Naive thymus-derived CD4-positive, alpha-beta T cell (primary cell): ENCODE results near the gene UBAC1. TPM values are rescaled to one million over a fixed set of nuclear protein-coding genes. Genes with fewer than 3 reads are reported as not detected.

Experiments used
- ATAC-seq: fragments of 150-1000 bp; cut with Tn5 transposase; 2 replicates; pipeline ENCODE4 v1.10.0; 2021; ENCODE audit warnings: mild to moderate bottlenecking, moderate library complexity
- CTCF ChIA-PET: fragments of 350-600 bp; sonication (Branson Sonifier 250); formaldehyde crosslinking; loops from one replicate; lab custom pipeline; 2021; ENCODE audit warnings: antibody characterized with exemption; lab: Charles Lee
- POLR2A ChIA-PET: fragments of 350-600 bp; sonication (Branson Sonifier 250); formaldehyde crosslinking; loops from one replicate; lab custom pipeline; 2021; ENCODE audit warnings: antibody characterized with exemption, inconsistent platforms; lab: Charles Lee
- DNase-seq, 9 donors: peaks; one replicate each; pipeline versions ENCODE4 v3.0.0 to v3.0.0-alpha.2; 2020 to 2022; ENCODE audit warnings: mixed read lengths in 1 of 9
- H3K27ac ChIP-seq: one replicate; pipeline ENCODE4 v1.7.0; 2013; ENCODE audit warnings: mild to moderate bottlenecking, low read depth, low read length, moderate library complexity
- H3K27me3 ChIP-seq, 2 donors: one replicate each; pipeline ENCODE4 v1.7.0; 2013; ENCODE audit warnings: low read length in 2 of 2, mild to moderate bottlenecking in 2 of 2, moderate library complexity in 2 of 2; ENCODE audit not compliant: control insufficient read depth in 2 of 2, insufficient read depth in 2 of 2
- H3K36me3 ChIP-seq, 3 experiments: 1 replicate in 2 of 3; 2 replicates in 1 of 3; pipeline ENCODE4 v1.7.0; 2013; ENCODE audit warnings: low read length in 3 of 3, mild to moderate bottlenecking in 3 of 3, moderate library complexity in 1 of 3; ENCODE audit not compliant: insufficient read depth in 3 of 3, control insufficient read depth in 2 of 3
- H3K4me1 ChIP-seq, 2 donors: one replicate each; pipeline ENCODE4 v1.7.0; 2013; ENCODE audit warnings: low read length in 2 of 2, mild to moderate bottlenecking in 2 of 2, moderate library complexity in 1 of 2; ENCODE audit not compliant: control insufficient read depth in 2 of 2, insufficient read depth in 2 of 2
- H3K4me3 ChIP-seq: 2 replicates; pipeline ENCODE4 v1.7.0; 2013; ENCODE audit warnings: mild to moderate bottlenecking, low read length
- H3K9me3 ChIP-seq, 3 experiments: 1 replicate in 2 of 3; 2 replicates in 1 of 3; pipeline ENCODE4 v1.7.0; 2013; ENCODE audit warnings: low read length in 3 of 3; ENCODE audit not compliant: control insufficient read depth in 2 of 3
- H3K27ac Mint-ChIP-seq, 9 donors: one replicate each; pipeline ENCODE4 v1.8.0; 2020 to 2022; ENCODE audit warnings: mixed read lengths in 9 of 9, mild to moderate bottlenecking in 8 of 9, moderate library complexity in 5 of 9, inconsistent platforms in 2 of 9
- H3K27me3 Mint-ChIP-seq, 5 donors: one replicate each; pipeline ENCODE4 v1.8.0; 2021 to 2022; ENCODE audit warnings: mixed read lengths in 5 of 5, mild to moderate bottlenecking in 1 of 5
- H3K36me3 Mint-ChIP-seq, 5 donors: one replicate each; pipeline ENCODE4 v1.8.0; 2020 to 2022; ENCODE audit warnings: mixed read lengths in 5 of 5, mild to moderate bottlenecking in 3 of 5, inconsistent platforms in 1 of 5
- H3K4me1 Mint-ChIP-seq, 7 donors: one replicate each; pipeline ENCODE4 v1.8.0; 2020 to 2022; ENCODE audit warnings: mixed read lengths in 7 of 7, mild to moderate bottlenecking in 3 of 7, inconsistent platforms in 1 of 7
- H3K4me3 Mint-ChIP-seq, 10 donors: one replicate each; pipeline ENCODE4 v1.8.0; 2020 to 2022; ENCODE audit warnings: mild to moderate bottlenecking in 10 of 10, mixed read lengths in 10 of 10, moderate library complexity in 6 of 10, inconsistent platforms in 2 of 10
- H3K9me3 Mint-ChIP-seq, 11 donors: one replicate each; pipeline ENCODE4 v1.8.0; 2020 to 2022; ENCODE audit warnings: mixed read lengths in 11 of 11, mild to moderate bottlenecking in 4 of 11, inconsistent platforms in 1 of 11, moderate library complexity in 1 of 11
- intact Hi-C, 2 donors: fragments of 100-400 bp; cut with micrococcal nuclease; formaldehyde crosslinking; loops; one replicate each; pipeline ENCODE4 v1.15.1; 2023
- polyA plus RNA-seq, 2 donors: library from polyadenylated mRNA; unstranded; fragments of 300-500 nt; fragmentation: Illumina TruSeq; gene quantifications; one replicate each; pipeline ENCODE4 v1.2.3, GENCODE V29; 2021
- total RNA-seq, 6 experiments: library from RNA in 5 of 6; stranded (reverse) in 5 of 6; gene quantifications; 1 replicate in 5 of 6; 2 replicates in 1 of 6; pipeline ENCODE4 v1.2.3 and lab custom pipeline; 2021 to 2026

Gene UBAC1
- total and polyA plus RNA-seq, 7 experiments from 2014 or later = 19.6 to 36.1 (median 31.2) TPM

DNA sequence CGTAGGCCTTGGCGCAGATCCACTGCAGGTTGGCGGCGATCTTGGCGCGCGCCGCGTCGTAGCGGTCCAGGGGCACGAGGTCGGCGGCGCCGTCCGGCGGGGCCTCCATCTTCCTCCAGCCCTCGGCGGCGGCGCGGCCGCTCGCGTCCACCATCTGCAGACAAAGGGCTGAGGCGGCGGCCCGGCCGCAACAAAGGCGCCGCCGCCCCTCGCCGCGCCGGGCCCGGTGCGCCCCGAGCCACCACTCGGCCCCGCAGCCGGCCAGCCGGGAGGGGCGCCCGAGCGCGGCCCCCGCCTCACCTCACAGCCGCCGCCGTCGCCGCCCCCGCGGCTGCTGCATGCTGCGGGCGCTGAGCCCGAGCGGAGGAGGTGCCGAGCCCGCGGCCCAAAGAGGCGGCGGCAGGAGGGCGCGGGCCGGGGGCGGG lies 54.2 kb downstream of the UBAC1 start:
- Mint-ChIP-seq H3K36me3 (peaks cover 15 to 44% (median 23%) of the 10 kb centered on the region in 5 donors), H3K4me1 (peaks cover 34 to 77% (median 66%) of the 10 kb centered on the region in 7 donors), H3K27me3 (no peaks in the 10 kb centered on the region), H3K27ac (no peak overlapping the region), H3K4me3 (peak overlapping the region in 2 of 10 donors; percentile 17 to 90), H3K9me3 (peaks cover 0 to 15% (median 5%) of the 10 kb centered on the region in 11 donors)
- peaks cover 0 to 14% (median 0%) of the 10 kb centered on the region in 3 experiments for H3K36me3 ChIP-seq
- no peak for DNase-seq
- ATAC-seq = peak; percentile 0
- H3K4me3 ChIP-seq = no peak overlapping the region
- peaks cover 21% of the 10 kb centered on the region in 2 donors for H3K4me1 ChIP-seq
- no peaks in the 10 kb centered on the region for H3K27me3 ChIP-seq
- POLR2A ChIA-PET = interaction anchor here (0.7 to 1.0 kb wide), 2 partner anchors 18 to 54 kb away, joined by 3 to 4 read pairs; no protein-coding TSS in a partner anchor
- H3K27ac ChIP-seq = no peak overlapping the region
- intact Hi-C loops = loop anchor here (1.0 to 10.0 kb wide), 16 partner anchors 20 to 1882 kb away; partner anchors contain the start of genes DNLZ (in 2 of the 2), UBAC1 (in 2 of the 2), BRD3 (in 1 of the 2) and BRD3OS (in 1 of the 2)
- CTCF ChIA-PET = no interaction called here
- no peaks in the 10 kb centered on the region for H3K9me3 ChIP-seq

DNA sequence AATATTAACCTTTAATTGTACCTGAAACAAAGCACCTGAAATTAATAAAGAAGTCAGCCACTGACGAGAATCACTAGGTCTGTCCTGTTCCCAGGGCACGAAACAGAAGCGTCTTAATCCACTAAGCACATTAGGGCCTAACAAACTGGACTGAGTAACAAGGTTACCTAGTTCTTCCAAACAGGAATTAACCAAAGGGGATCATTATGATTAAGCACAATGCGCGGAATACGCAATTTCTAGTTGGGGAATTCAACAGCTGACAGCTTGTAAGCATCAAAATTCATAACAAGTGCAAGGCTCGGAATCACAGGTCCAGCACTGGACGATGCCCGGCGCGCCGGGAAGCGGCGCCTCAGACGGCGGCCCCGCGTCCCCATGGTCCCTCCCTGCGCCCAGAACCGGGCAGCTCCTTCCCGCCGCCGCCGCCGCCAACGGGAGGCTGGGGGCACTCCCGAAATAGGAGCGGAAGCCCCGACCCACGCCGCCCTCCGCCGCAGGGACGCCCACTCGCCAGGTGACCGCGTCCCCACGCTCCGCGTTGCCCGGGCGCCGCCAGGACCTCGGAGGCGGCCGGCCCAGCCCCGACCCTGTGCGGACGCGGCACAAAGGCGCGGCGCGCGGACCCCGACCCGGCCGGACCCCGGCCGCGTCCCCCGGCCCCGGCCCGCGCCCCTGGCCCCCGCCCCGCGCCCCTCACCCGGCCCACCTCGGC lies 54.7 kb downstream of the UBAC1 start:
- H3K36me3 Mint-ChIP-seq = peaks cover 9 to 44% (median 22%) of the 10 kb centered on the region in 5 donors
- DNase-seq (peak in 4 of 9 donors; percentile 7 to 61 (median 17)), ATAC-seq (no peak)
- no peaks in the 10 kb centered on the region for H3K27me3 Mint-ChIP-seq
- peaks cover 38 to 78% (median 69%) of the 10 kb centered on the region in 7 donors for H3K4me1 Mint-ChIP-seq
- intact Hi-C loops = loop anchor here (1.0 to 10.0 kb wide), 16 partner anchors 19 to 1882 kb away; partner anchors contain the start of genes DNLZ (in 2 of the 2), UBAC1 (in 2 of the 2), BRD3 (in 1 of the 2) and BRD3OS (in 1 of the 2)
- peaks cover 0 to 10% (median 3%) of the 10 kb centered on the region in 11 donors for H3K9me3 Mint-ChIP-seq
- CTCF ChIA-PET = interaction anchor here (1.1 kb wide), 1 partner anchor 42 kb away, joined by 4 read pairs; no protein-coding TSS in a partner anchor
- H3K4me3 Mint-ChIP-seq = peak overlapping the region; percentile 85 to 94 (median 90)
- Histone ChIP-seq H3K9me3 (no peaks in the 10 kb centered on the region), H3K4me3 (peak overlapping the region; percentile 56), H3K4me1 (peaks cover 21% of the 10 kb centered on the region in 2 donors), H3K27me3 (no peaks in the 10 kb centered on the region), H3K36me3 (peaks cover 0 to 8% (median 0%) of the 10 kb centered on the region in 3 experiments), H3K27ac (peak overlapping the region; percentile 59)
- POLR2A ChIA-PET = interaction anchor here (0.7 kb wide), 1 partner anchor 42 kb away, joined by 3 read pairs; no protein-coding TSS in a partner anchor
- peak overlapping the region; percentile 68 to 92 (median 83) for H3K27ac Mint-ChIP-seq

DNA sequence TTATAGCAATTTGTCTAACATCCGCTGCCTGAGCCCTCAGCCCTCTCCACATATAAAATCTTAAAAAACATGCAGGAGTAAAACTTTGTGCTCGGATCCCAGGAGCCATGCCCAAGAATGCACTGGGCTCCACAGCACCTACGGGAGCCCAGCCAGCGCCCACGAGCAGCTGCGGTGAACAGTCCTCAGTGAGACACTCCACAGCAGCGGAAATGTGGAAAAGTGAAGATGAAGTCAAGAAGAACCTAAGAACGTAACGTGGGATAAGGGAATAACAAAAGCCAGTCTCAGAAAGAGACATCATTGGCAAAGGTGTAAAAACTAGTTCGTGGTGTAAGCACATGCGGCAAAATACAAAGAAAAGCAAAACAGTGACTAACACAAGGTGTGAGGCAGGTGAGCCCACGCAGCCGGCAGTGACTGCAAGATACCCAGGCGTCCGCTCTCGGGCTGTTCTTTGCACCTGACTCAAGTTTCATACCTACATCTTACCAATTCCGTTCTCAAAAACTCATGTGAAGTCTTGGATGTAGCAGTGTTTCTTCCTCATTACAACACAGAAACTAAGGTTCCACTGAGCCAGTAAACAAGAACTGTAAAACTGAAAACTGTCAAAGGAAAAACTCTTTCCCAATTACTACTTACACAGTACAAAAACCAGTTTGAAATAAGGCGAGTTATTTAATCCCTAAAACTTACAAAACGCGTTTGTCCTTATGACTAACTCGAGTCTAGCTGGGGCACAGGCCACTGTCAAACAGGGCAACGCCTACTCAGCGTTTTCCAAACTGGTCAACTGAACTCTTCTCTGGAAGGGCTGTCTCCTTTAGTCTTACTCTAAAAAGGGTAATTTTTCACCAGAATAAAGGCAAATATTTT lies 55.6 kb downstream of the UBAC1 start:
- DNase-seq (peak in 5 of 9 donors; percentile 23 to 51 (median 33)), ATAC-seq (no peak)
- CTCF ChIA-PET = interaction anchor here (0.6 to 1.1 kb wide), 3 partner anchors 21 to 1320 kb away, joined by 3 to 10 read pairs (median 4); no protein-coding TSS in a partner anchor
- Histone ChIP-seq H3K9me3 (no peaks in the 10 kb centered on the region), H3K27ac (peak overlapping the region; percentile 59), H3K4me3 (peak overlapping the region; percentile 56), H3K27me3 (no peaks in the 10 kb centered on the region), H3K36me3 (peaks cover 0 to under 1% (median 0%) of the 10 kb centered on the region in 3 experiments), H3K4me1 (peaks cover 21% of the 10 kb centered on the region in 2 donors)
- POLR2A ChIA-PET = interaction anchor here (0.7 kb wide), 1 partner anchor 41 kb away, joined by 3 read pairs; no protein-coding TSS in a partner anchor
- Mint-ChIP-seq H3K4me3 (peak overlapping the region; percentile 85 to 94 (median 90)), H3K4me1 (peaks cover 40 to 75% (median 67%) of the 10 kb centered on the region in 7 donors), H3K36me3 (peaks cover 1 to 40% (median 14%) of the 10 kb centered on the region in 5 donors), H3K27ac (peak overlapping the region; percentile 68 to 92 (median 83)), H3K9me3 (peaks cover 0 to 2% (median 0%) of the 10 kb centered on the region in 11 donors), H3K27me3 (no peaks in the 10 kb centered on the region)
- intact Hi-C loops = loop anchor here (2.0 to 10.0 kb wide), 8 partner anchors 43 to 1881 kb away; partner anchors contain the start of genes BRD3 (in 1 of the 2), BRD3OS (in 1 of the 2), NOTCH1 (in 1 of the 2) and SEC16A (in 1 of the 2)

DNA sequence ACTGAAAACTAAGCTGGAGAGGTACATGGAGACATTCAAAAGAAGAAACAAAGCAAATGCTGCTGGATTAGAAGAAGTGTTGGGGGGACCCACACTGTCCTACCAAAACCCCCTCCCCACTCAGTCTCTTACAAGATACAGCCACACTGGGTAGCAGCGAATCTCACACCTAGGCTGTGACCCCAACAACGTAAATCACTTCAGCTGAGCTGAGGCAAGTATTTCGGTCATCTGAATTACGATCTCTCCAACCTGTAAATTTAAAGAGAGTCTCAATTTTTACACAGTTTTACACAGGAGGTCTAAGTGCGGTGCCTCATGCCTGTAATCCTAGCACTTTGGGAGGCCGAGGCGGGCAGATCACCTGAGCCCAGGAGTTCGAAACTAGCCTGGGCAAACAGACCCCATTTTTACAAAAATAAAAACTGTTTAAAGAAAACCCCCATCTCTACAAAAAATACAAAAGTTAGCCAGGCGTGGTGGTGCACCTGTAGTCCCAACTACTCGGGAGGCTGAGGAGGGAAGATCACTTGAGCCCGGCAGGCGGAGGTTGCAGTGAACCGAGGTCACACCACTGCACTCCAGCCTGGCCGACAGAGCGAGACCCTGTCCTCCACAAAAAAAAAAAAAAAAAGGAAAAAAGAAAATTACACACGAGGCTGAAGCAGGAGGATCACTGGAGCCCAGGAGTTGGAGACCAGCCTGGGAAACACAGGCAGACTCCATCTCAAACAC lies 57.2 kb downstream of the UBAC1 start:
- no peaks in the 10 kb centered on the region for H3K36me3 ChIP-seq
- no peaks in the 10 kb centered on the region for H3K27me3 ChIP-seq
- no peak overlapping the region for H3K4me3 ChIP-seq
- CTCF ChIA-PET = no interaction called here
- DNase-seq (no peak), ATAC-seq (no peak)
- peaks cover 33 to 71% (median 63%) of the 10 kb centered on the region in 7 donors for H3K4me1 Mint-ChIP-seq
- peaks cover 15 to 20% of the 10 kb centered on the region in 2 donors for H3K4me1 ChIP-seq
- intact Hi-C loops = loop anchor here in 1 of 2 donors (10.0 kb wide), 1 partner anchor 1879 kb away; the partner anchor contains the start of gene BRD3OS
- H3K36me3 Mint-ChIP-seq = peaks cover 5 to 36% (median 10%) of the 10 kb centered on the region in 5 donors
- H3K27me3 Mint-ChIP-seq = no peaks in the 10 kb centered on the region
- H3K4me3 Mint-ChIP-seq = peak overlapping the region in 3 of 10 donors; percentile 12 to 38 (median 27)
- H3K9me3 ChIP-seq = no peaks in the 10 kb centered on the region
- POLR2A ChIA-PET = no interaction called here
- H3K27ac ChIP-seq = no peak overlapping the region
- H3K27ac Mint-ChIP-seq = peak overlapping the region in 1 of 9 donors; percentile 24
- peaks cover 0 to 7% (median 5%) of the 10 kb centered on the region in 11 donors for H3K9me3 Mint-ChIP-seq

DNA sequence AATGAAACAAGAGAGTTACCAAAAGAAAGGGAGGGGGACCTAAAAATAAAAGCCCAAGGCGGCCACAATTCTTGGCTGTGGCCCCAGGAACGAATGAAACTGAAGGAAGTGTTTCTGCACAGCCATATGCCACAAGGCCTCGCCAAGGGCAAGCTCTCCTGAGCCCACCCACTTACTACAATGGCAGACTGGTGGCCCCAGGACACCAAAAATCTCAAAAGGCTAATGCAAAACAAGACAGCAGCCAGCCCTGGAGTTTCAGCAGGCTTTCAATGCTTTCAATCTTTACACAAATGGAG lies 57.9 kb downstream of the UBAC1 start:
- CTCF ChIA-PET = no interaction called here
- POLR2A ChIA-PET = no interaction called here
- Mint-ChIP-seq H3K4me1 (peaks cover 30 to 71% (median 60%) of the 10 kb centered on the region in 7 donors), H3K27me3 (no peaks in the 10 kb centered on the region), H3K4me3 (peak overlapping the region in 3 of 10 donors; percentile 12 to 38 (median 27)), H3K9me3 (peaks cover 0 to 12% (median 7%) of the 10 kb centered on the region in 11 donors), H3K36me3 (peaks cover 5 to 33% (median 14%) of the 10 kb centered on the region in 5 donors), H3K27ac (no peak overlapping the region)
- intact Hi-C loops = loop anchor here in 1 of 2 donors (10.0 kb wide), 1 partner anchor 1879 kb away; the partner anchor contains the start of gene BRD3OS
- no peak for ATAC-seq
- Histone ChIP-seq H3K36me3 (no peaks in the 10 kb centered on the region), H3K4me1 (peaks cover 9 to 14% of the 10 kb centered on the region in 2 donors), H3K4me3 (no peak overlapping the region), H3K9me3 (no peaks in the 10 kb centered on the region), H3K27ac (no peak overlapping the region), H3K27me3 (no peaks in the 10 kb centered on the region)
- no peak for DNase-seq
